CD4-positive, alpha-beta T cell treated with Interleukin-21 for 1 hour (primary cell): ENCODE results near the gene IL1RAPL2.
"Not testable (repeated sequence)": the region's sequence is repeated elsewhere in the genome, so short reads cannot be mapped to it uniquely, and the experiment has no call there.

ENCODE experiments used
- DNase-seq: peaks from one replicate; pipeline ENCODE4 v3.0.0-alpha.2; 2020

IL1RAPL2 gene

GRCh38 chrX:104864296-104864695 is 298.3 kb downstream of the IL1RAPL2 start:
- no peak for DNase-seq

GRCh38 chrX:104877504-104877903 is 311.5 kb downstream of the IL1RAPL2 start:
- no peak for DNase-seq

- DNase-seq = no peak
These were observed 336.1 kb downstream of the IL1RAPL2 start for GRCh38 chrX:104902070-104902469.

GRCh38 chrX:104909694-104910093 is 343.7 kb downstream of the IL1RAPL2 start:
- DNase-seq = peak; percentile 26

- DNase-seq = peak; percentile 4
These were observed 347.3 kb downstream of the IL1RAPL2 start for GRCh38 chrX:104913348-104913747.

- DNase-seq = not testable (repeated sequence)
These were observed 348.7 kb downstream of the IL1RAPL2 start for GRCh38 chrX:104914686-104915085.

- no peak for DNase-seq
These were observed 352.1 kb downstream of the IL1RAPL2 start for GRCh38 chrX:104918122-104918521.

GRCh38 chrX:104921584-104922205 is 355.7 kb downstream of the IL1RAPL2 start:
- DNase-seq = no peak

- peak; percentile 63 for DNase-seq
These were observed 356.2 kb downstream of the IL1RAPL2 start for GRCh38 chrX:104922206-104922621.

GRCh38 chrX:104929324-104929723 is 363.3 kb downstream of the IL1RAPL2 start:
- DNase-seq = no peak

- DNase-seq = no peak
These were observed 369.6 kb downstream of the IL1RAPL2 start for GRCh38 chrX:104935581-104935980.

- no peak for DNase-seq
These were observed 387.3 kb downstream of the IL1RAPL2 start for GRCh38 chrX:104953251-104953650.

GRCh38 chrX:104961926-104962325 is 395.9 kb downstream of the IL1RAPL2 start:
- DNase-seq = no peak

GRCh38 chrX:104968241-104968640 is 402.2 kb downstream of the IL1RAPL2 start:
- no peak for DNase-seq

- DNase-seq = no peak
These were observed 406.7 kb downstream of the IL1RAPL2 start for GRCh38 chrX:104972737-104973136.

GRCh38 chrX:104987063-104987462 is 421.1 kb downstream of the IL1RAPL2 start:
- no peak for DNase-seq

GRCh38 chrX:104988038-104988437 is 422.0 kb downstream of the IL1RAPL2 start:
- DNase-seq = no peak

- no peak for DNase-seq
These were observed 429.5 kb downstream of the IL1RAPL2 start for GRCh38 chrX:104995546-104995945.

GRCh38 chrX:105006103-105006502 is 440.1 kb downstream of the IL1RAPL2 start:
- no peak for DNase-seq

GRCh38 chrX:105006996-105007395 is 441.0 kb downstream of the IL1RAPL2 start:
- DNase-seq = no peak

- no peak for DNase-seq
These were observed 447.7 kb downstream of the IL1RAPL2 start for GRCh38 chrX:105013719-105014118.

- no peak for DNase-seq
These were observed 451.6 kb downstream of the IL1RAPL2 start for GRCh38 chrX:105017641-105018040.

- DNase-seq = no peak
These were observed 452.9 kb downstream of the IL1RAPL2 start for GRCh38 chrX:105018865-105019264.

GRCh38 chrX:105028962-105029361 is 463.0 kb downstream of the IL1RAPL2 start:
- not testable (repeated sequence) for DNase-seq

- DNase-seq = no peak
These were observed 472.8 kb downstream of the IL1RAPL2 start for GRCh38 chrX:105038672-105039328.
